Fibroblast of skin of right quadriceps (primary cell): ENCODE results near the gene ANKS1A.

Experiments used
- DNase-seq: peaks from one replicate; pipeline ENCODE4 v3.0.0-alpha.2; 2013

The ANKS1A gene

GRCh38 chr6:35058865-35059522 lies 169.9 kb downstream of the ANKS1A start:
- no peak for DNase-seq

- no peak for DNase-seq
Observed at GRCh38 chr6:35059596-35060345, 170.7 kb downstream of the ANKS1A start.

GRCh38 chr6:35061102-35061615 lies 172.1 kb downstream of the ANKS1A start:
- no peak for DNase-seq

GRCh38 chr6:35061651-35062410 lies 172.8 kb downstream of the ANKS1A start:
- DNase-seq, result no peak

GRCh38 chr6:35062676-35063574 lies 173.9 kb downstream of the ANKS1A start:
- DNase-seq, result no peak

- no peak for DNase-seq
Observed at GRCh38 chr6:35063701-35064280, 174.7 kb downstream of the ANKS1A start.

- DNase-seq, result no peak
Observed at GRCh38 chr6:35064290-35064689, 175.2 kb downstream of the ANKS1A start.

GRCh38 chr6:35064757-35065440 lies 175.8 kb downstream of the ANKS1A start:
- no peak for DNase-seq

GRCh38 chr6:35065441-35065800 lies 176.4 kb downstream of the ANKS1A start:
- no peak for DNase-seq

- DNase-seq, result no peak
Observed at GRCh38 chr6:35065870-35066269, 176.8 kb downstream of the ANKS1A start.

- no peak for DNase-seq
Observed at GRCh38 chr6:35067234-35067633, 178.2 kb downstream of the ANKS1A start.

- DNase-seq, result no peak
Observed at GRCh38 chr6:35068206-35068605, 179.2 kb downstream of the ANKS1A start.

GRCh38 chr6:35068644-35069043 lies 179.6 kb downstream of the ANKS1A start:
- no peak for DNase-seq

GRCh38 chr6:35069262-35069661 lies 180.2 kb downstream of the ANKS1A start:
- no peak for DNase-seq

- DNase-seq, result no peak
Observed at GRCh38 chr6:35070111-35070510, 181.1 kb downstream of the ANKS1A start.

- no peak for DNase-seq
Observed at GRCh38 chr6:35071347-35071994, 182.4 kb downstream of the ANKS1A start.

- no peak for DNase-seq
Observed at GRCh38 chr6:35072051-35072697, 183.1 kb downstream of the ANKS1A start.

- no peak for DNase-seq
Observed at GRCh38 chr6:35072698-35073055, 183.6 kb downstream of the ANKS1A start.

- no peak for DNase-seq
Observed at GRCh38 chr6:35073211-35073610, 184.2 kb downstream of the ANKS1A start.

- DNase-seq, result no peak
Observed at GRCh38 chr6:35073766-35074471, 184.9 kb downstream of the ANKS1A start.
